ENCODE data around the gene NWD2.

DNA sequence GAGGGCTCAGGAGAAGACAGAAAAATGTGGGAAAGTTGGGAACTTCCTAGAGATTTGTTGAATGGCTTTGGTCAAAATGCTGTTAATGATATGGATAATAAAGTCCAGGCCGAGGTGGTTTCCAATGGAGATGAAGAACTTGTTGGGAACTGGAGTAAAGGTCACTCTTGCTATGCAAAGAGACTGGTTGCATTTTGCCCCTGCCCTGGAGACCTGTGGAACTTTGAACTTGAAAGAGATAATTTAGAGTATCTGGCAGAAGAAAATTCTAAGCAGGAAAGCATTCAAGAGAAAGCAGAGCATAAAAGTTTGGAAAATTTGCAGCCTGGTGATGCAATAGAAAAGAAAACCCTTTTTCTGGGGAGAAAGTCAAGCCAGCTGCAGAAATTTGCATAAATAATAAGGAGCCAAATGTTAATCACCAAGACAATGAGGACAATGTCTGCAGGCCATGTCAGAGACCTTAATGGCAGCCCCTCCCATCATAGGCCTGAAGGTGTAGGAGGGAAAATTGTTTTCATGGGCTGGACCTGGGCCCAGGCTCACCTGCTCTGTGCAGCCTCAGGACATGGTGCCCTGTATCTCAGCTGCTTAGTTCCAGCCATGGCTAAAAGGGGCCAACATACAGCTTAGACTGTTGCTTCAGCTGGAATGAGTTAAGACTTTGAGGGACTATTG, 237.8 kb downstream of the NWD2 start:
- TF ChIP-seq, protein P1, sequence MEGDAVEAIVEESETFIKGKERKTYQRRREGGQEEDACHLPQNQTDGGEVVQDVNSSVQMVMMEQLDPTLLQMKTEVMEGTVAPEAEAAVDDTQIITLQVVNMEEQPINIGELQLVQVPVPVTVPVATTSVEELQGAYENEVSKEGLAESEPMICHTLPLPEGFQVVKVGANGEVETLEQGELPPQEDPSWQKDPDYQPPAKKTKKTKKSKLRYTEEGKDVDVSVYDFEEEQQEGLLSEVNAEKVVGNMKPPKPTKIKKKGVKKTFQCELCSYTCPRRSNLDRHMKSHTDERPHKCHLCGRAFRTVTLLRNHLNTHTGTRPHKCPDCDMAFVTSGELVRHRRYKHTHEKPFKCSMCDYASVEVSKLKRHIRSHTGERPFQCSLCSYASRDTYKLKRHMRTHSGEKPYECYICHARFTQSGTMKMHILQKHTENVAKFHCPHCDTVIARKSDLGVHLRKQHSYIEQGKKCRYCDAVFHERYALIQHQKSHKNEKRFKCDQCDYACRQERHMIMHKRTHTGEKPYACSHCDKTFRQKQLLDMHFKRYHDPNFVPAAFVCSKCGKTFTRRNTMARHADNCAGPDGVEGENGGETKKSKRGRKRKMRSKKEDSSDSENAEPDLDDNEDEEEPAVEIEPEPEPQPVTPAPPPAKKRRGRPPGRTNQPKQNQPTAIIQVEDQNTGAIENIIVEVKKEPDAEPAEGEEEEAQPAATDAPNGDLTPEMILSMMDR (IDR thresholded peaks at IDR 0.05; ENCODE audit: low read length), result no peak
- no peak for TF ChIP-seq EZH2 (optimal IDR thresholded peaks at IDR 0.05; ENCODE audit: low read depth, low read length)
